GM12872 (cell line): ENCODE results near the gene GON4L.

Experiments used
- CTCF ChIP-seq: IDR thresholded peaks from 3 replicates; pipeline ENCODE4 v1.5.1; 2011; ENCODE audit warnings: low read depth, mild to moderate bottlenecking, low read length, moderate library complexity; ENCODE audit not compliant: insufficient read depth

GON4L gene

GRCh38 chr1:155892796-155893195 lies 35.8 kb upstream of the GON4L start:
- TF ChIP-seq CTCF, result no peak

- TF ChIP-seq CTCF, result no peak
Observed at GRCh38 chr1:155890251-155890650, 33.2 kb upstream of the GON4L start.

GRCh38 chr1:155889566-155889965 lies 32.6 kb upstream of the GON4L start:
- TF ChIP-seq CTCF, result no peak

- no peak for TF ChIP-seq CTCF
Observed at GRCh38 chr1:155888481-155888880, 31.5 kb upstream of the GON4L start.

- TF ChIP-seq CTCF, result no peak
Observed at GRCh38 chr1:155884982-155885381, 28.0 kb upstream of the GON4L start.

- no peak for TF ChIP-seq CTCF
Observed at GRCh38 chr1:155884031-155884960, 27.3 kb upstream of the GON4L start.

- no peak for TF ChIP-seq CTCF
Observed at GRCh38 chr1:155882766-155883165, 25.8 kb upstream of the GON4L start.
